Endothelial cell of coronary artery (primary cell): Measurements from ENCODE around the gene RLN1. TPM values are rescaled to one million over a fixed set of nuclear protein-coding genes. Genes with fewer than 3 reads are reported as not detected.

Source experiments
- total RNA-seq: library from RNA; depleted of rRNA; stranded (reverse); fragments of >200 nt; gene quantifications from 2 replicates; pipeline ENCODE4 v1.2.3, GENCODE V29; 2014

Gene RLN1
- total RNA-seq, result not detected in 2 replicates

DNA sequence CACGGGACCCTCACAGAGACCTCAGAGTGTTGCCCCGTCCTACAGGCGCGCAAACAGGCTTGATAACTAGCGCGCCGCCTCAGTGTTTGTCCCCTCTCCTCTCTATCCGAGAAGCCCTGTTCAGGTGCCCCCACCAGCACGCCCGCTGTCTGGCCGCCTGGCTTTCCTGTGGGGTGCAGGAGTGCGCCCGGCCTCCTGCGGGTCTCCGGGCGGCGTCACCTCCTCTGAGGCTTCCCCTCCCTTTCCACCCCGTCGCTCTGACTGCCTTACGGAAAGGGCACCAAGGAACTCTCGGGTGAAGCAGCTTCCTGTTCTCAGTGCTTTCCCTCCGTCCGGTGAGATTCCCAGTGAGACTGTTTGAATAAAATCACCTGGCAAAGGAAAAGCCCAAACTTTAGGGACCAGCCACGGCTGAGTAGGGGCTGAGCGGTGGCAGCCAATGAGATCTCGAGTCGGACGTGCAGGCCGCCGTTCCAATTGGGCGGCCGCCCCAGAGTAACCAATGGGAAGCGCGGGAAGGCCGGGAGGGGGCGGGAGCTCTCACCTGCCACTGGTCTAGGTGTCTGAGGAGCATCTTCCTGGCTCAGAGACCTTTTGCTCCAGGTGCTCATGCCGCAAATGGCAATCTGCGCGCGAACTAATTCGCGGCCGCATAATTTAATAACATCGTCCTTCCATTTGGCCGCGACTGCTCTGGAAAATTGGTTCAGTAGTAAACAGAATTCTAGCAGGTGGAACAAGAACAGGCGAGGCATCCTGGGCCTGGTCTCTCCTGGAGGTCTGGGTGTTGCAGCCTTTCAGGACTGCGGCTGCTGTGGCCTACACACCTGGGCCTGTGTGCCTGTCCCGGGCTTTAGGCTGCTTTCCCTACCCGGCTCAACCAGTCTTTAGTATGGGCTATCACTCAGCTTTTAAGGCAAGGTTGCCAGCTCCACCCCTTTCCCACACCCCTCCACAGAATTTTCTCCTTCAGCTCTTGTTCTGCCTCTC lies at the start of gene RLN1:
TSS of gene RLN1 (minus strand) at position 885 of the 990 bp plus-strand sequence. CDS start at position 755, 130 bp downstream.

DNA sequence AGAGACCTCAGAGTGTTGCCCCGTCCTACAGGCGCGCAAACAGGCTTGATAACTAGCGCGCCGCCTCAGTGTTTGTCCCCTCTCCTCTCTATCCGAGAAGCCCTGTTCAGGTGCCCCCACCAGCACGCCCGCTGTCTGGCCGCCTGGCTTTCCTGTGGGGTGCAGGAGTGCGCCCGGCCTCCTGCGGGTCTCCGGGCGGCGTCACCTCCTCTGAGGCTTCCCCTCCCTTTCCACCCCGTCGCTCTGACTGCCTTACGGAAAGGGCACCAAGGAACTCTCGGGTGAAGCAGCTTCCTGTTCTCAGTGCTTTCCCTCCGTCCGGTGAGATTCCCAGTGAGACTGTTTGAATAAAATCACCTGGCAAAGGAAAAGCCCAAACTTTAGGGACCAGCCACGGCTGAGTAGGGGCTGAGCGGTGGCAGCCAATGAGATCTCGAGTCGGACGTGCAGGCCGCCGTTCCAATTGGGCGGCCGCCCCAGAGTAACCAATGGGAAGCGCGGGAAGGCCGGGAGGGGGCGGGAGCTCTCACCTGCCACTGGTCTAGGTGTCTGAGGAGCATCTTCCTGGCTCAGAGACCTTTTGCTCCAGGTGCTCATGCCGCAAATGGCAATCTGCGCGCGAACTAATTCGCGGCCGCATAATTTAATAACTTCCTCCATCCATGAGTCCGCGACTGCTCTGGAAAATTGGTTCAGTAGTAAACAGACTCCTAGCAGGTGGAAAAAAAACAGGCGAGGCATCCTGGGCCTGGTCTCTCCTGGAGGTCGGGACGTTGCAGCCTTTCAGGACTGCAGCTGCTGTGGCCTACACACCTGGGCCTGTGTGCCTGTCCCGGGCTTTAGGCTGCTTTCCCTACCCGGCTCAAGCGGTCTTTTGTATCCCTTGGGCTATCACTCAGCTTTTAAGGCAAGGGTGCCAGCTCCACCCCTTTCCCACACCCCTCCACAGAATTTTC lies 35.6 kb downstream of the RLN1 start, which contains the start of gene RLN2:
TSS of gene RLN2 (minus strand) at position 877 of the 956 bp plus-strand sequence. CDS start at position 741, 136 bp downstream.

Other genes with a start within 250 kb of the RLN1 start
- not detected in 2 replicates for gene INSL6, start 154.2 kb downstream of the RLN1 start, total RNA-seq
- not detected in 2 replicates for gene INSL4, start 108.5 kb downstream of the RLN1 start, total RNA-seq
- 0.28 TPM in 1 of 2 replicates, not detected in the other for gene RLN2, start 35.2 kb downstream of the RLN1 start, total RNA-seq
- gene PLGRKT, start 98.0 kb upstream of the RLN1 start, total RNA-seq, result 9.5 and 12.4 TPM in 2 replicates
- gene CD274, start 110.7 kb upstream of the RLN1 start, total RNA-seq, result 17.7 and 55.0 TPM in 2 replicates
- 11.7 and 24.4 TPM in 2 replicates for gene PDCD1LG2, start 170.7 kb upstream of the RLN1 start, total RNA-seq